K562 (cell line): ENCODE measurements around the gene CCDC92. TPM values are rescaled to one million over a fixed set of nuclear protein-coding genes. Genes with fewer than 3 reads are reported as not detected.

ENCODE experiments used
- ATAC-seq: fragments of 200-7000 bp; cut with Tn5 transposase; 3 replicates; pipeline ENCODE4 v1.9.1; 2020; ENCODE audit warnings: moderate library complexity
- BruUV-seq: library from RNA; stranded (reverse); fragments of 400-500 nt; replicated peaks from 2 replicates; lab custom pipeline; 2021; lab: Mats Ljungman, UMichigan
- CTCF ChIA-PET: fragments of 300-600 bp; formaldehyde crosslinking; extraction: SDS; loops from one replicate; lab custom pipeline; 2021; ENCODE audit warnings: low intra/inter-chr PET ratio; lab: Yijun Ruan, JAX
- POLR2A ChIA-PET: fragments of 300-600, 350-650 bp; sonication (Branson Sonifier 250); formaldehyde crosslinking; extraction: SDS; loops from one replicate; lab custom pipeline; 2021; ENCODE audit warnings: antibody characterized with exemption, inconsistent platforms; lab: Yijun Ruan, JAX
- DNase-seq, 4 experiments: peaks; one replicate each; pipeline versions ENCODE4 v3.0.0 to v3.0.0-alpha.2; 2011 to 2018; ENCODE audit warnings: low spot score in 3 of 4, mixed read lengths in 3 of 4; ENCODE audit errors: extremely low read depth in 1 of 4
- FAIRE-seq: peaks from 2 replicates; lab custom pipeline; 2011; peaks lifted over from hg19 to GRCh38; lab: Jason Lieb, UNC
- H2AFZ ChIP-seq: 2 replicates; pipeline ENCODE4 v1.6.0; 2011; ENCODE audit warnings: low read depth, low read length, control low read depth, inconsistent platforms
- H3K27ac ChIP-seq: fragments of 200-600 bp; 3 replicates; pipeline ENCODE4 v1.8.0; 2011; ENCODE audit warnings: low read depth, mild to moderate bottlenecking, control low read depth, inconsistent platforms, low read length, moderate library complexity, mixed read lengths; ENCODE audit errors: extremely low read depth
- H3K27me3 ChIP-seq, 2 experiments: fragments of 300-600 bp in 1 of 2; 2 replicates in 1 of 2; 3 replicates in 1 of 2; pipeline versions ENCODE4 v1.6.0 to v1.8.0; 2011; ENCODE audit warnings: inconsistent platforms in 2 of 2, low read length in 2 of 2, mild to moderate bottlenecking in 1 of 2, mixed read lengths in 1 of 2, moderate library complexity in 1 of 2; ENCODE audit not compliant: control insufficient read depth in 2 of 2, insufficient read depth in 2 of 2
- H3K36me3 ChIP-seq: fragments of 300-600 bp; 3 replicates; pipeline ENCODE4 v1.8.0; 2011; ENCODE audit warnings: mild to moderate bottlenecking, low read length, inconsistent platforms; ENCODE audit not compliant: control insufficient read depth, insufficient read depth
- H3K4me1 ChIP-seq, 2 experiments: fragments of 200-600 bp in 1 of 2; replicated peaks in 1 of 2; 2 replicates in 1 of 2; 3 replicates in 1 of 2; pipeline versions ENCODE4 v1.5.1 to v1.8.0; 2011; ENCODE audit warnings: inconsistent platforms in 2 of 2, low read length in 2 of 2, mild to moderate bottlenecking in 1 of 2, mixed read lengths in 1 of 2, moderate library complexity in 1 of 2; ENCODE audit not compliant: control insufficient read depth in 2 of 2, insufficient read depth in 2 of 2
- H3K4me2 ChIP-seq: 2 replicates; pipeline ENCODE4 v1.6.1; 2011; ENCODE audit warnings: low read length, control low read depth, inconsistent platforms, mixed read lengths; ENCODE audit not compliant: insufficient read depth
- H3K4me3 ChIP-seq: fragments of 200-600 bp; sonication (generic), shearing (Covaris generic); 2 replicates; pipeline ENCODE4 v1.5.1; 2016; ENCODE audit warnings: control low read depth, inconsistent platforms
- H3K79me2 ChIP-seq: fragments of 200-600 bp; 3 replicates; pipeline ENCODE4 v1.8.0; 2011; ENCODE audit warnings: low read length, inconsistent platforms; ENCODE audit not compliant: control insufficient read depth, insufficient read depth
- H3K9ac ChIP-seq, 2 experiments: 2 replicates each; pipeline versions ENCODE4 v1.6.0 to v1.6.1; 2011; ENCODE audit warnings: low read depth in 2 of 2, low read length in 2 of 2, control low read depth in 1 of 2, inconsistent platforms in 1 of 2, mild to moderate bottlenecking in 1 of 2, mixed read lengths in 1 of 2; ENCODE audit not compliant: insufficient read depth in 1 of 2
- H3K9me1 ChIP-seq: one replicate; pipeline ENCODE4 v1.6.0; 2011; ENCODE audit warnings: inconsistent platforms, mild to moderate bottlenecking, low read length, moderate library complexity; ENCODE audit not compliant: control insufficient read depth, insufficient read depth
- H3K9me3 ChIP-seq: replicated peaks from 2 replicates; pipeline ENCODE4 v1.5.1; 2011; ENCODE audit warnings: low read depth, low read length, inconsistent platforms; ENCODE audit not compliant: control insufficient read depth, insufficient read depth
- H4K20me1 ChIP-seq: replicated peaks from 2 replicates; pipeline ENCODE4 v1.6.1; 2011; ENCODE audit warnings: low read length, inconsistent platforms, mixed read lengths; ENCODE audit not compliant: control insufficient read depth, insufficient read depth
- ARID3A ChIP-seq: IDR thresholded peaks from 2 replicates; pipeline ENCODE4 v1.6.1; 2012; ENCODE audit warnings: low read depth, low read length, improper control_type of control experiment, borderline replicate concordance
- CBFA2T2 ChIP-seq: fragments of 450-650 bp; conservative IDR thresholded peaks from 2 replicates; pipeline ENCODE4 v1.6.1; 2017; ENCODE audit warnings: mild to moderate bottlenecking
- CHD4 ChIP-seq: fragments of 200-600 bp; sonication (generic); IDR thresholded peaks from 3 replicates; pipeline ENCODE4 v1.6.1; 2012; ENCODE audit warnings: low read depth, mild to moderate bottlenecking, mixed read lengths, low read length, inconsistent platforms; ENCODE audit not compliant: insufficient read depth, insufficient replicate concordance, poor library complexity, severe bottlenecking
- KDM1A ChIP-seq, 2 experiments: fragments of 450-650 bp; IDR thresholded peaks; 2 replicates each; pipeline ENCODE4 v1.6.1; 2016; ENCODE audit warnings: mild to moderate bottlenecking in 2 of 2
- PHTF2 ChIP-seq: fragments of 250-450 bp; sonication (Bioruptor Pico); IDR thresholded peaks from 2 replicates; pipeline ENCODE4 v1.5.0; 2021; ENCODE audit warnings: mild to moderate bottlenecking
- SMC3 ChIP-seq: conservative IDR thresholded peaks from 2 replicates; pipeline ENCODE4 v1.6.1; 2011; ENCODE audit warnings: low read depth, low read length, improper control_type of control experiment; ENCODE audit not compliant: insufficient read depth
- SRSF9 ChIP-seq: fragments of 200-400 bp; formaldehyde crosslinking; IDR thresholded peaks from 2 replicates; pipeline ENCODE4 v1.6.1; 2017; ENCODE audit warnings: low read depth, low read length, borderline replicate concordance
- TEAD2 ChIP-seq: fragments of 450-650 bp; IDR thresholded peaks from 2 replicates; pipeline ENCODE4 v1.6.1; 2016; ENCODE audit warnings: missing genetic modification characterization, control low read depth, missing compliant biosample characterization
- ZNF224 ChIP-seq: sonication (generic); formaldehyde crosslinking; IDR thresholded peaks from 2 replicates; pipeline ENCODE4 v1.8.0; 2022; ENCODE audit warnings: mild to moderate bottlenecking, missing genetic modification reagents
- ZNF316 ChIP-seq: fragments of 450-650 bp; IDR thresholded peaks from 2 replicates; pipeline ENCODE4 v1.6.1; 2016
- ZNF511 ChIP-seq: sonication (generic); formaldehyde crosslinking; IDR thresholded peaks from 2 replicates; pipeline ENCODE4 v1.8.0; 2022; ENCODE audit warnings: mild to moderate bottlenecking, missing genetic modification reagents
- ZNF592 ChIP-seq: fragments of 450-650 bp; IDR thresholded peaks from 2 replicates; pipeline ENCODE4 v1.6.1; 2017; ENCODE audit warnings: antibody characterized with exemption, mild to moderate bottlenecking
- ZNF75A ChIP-seq: fragments of 450-650 bp; formaldehyde crosslinking; IDR thresholded peaks from 2 replicates; pipeline ENCODE4 v1.4.0; 2020; ENCODE audit warnings: mild to moderate bottlenecking
- WGBS: fragments of 100-300 bp; shearing (Covaris generic); methylation state at CpG from one replicate; pipeline ENCODE4 v1.1.6; 2016; ENCODE audit warnings: low coverage, mixed read lengths; ENCODE audit not compliant: insufficient coverage; ENCODE audit errors: missing lambda C conversion rate; 5-methylcytosine and 5-hydroxymethylcytosine counted together
- in situ Hi-C: fragments of 300-500 bp; cut with MboI; formaldehyde crosslinking; loops from 4 replicates; pipeline ENCODE4 v1.15.0; 2018; ENCODE audit warnings: inconsistent platforms, mixed read lengths
- intact Hi-C: fragments of 100-400 bp; cut with micrococcal nuclease; formaldehyde crosslinking; loops from 2 replicates; pipeline ENCODE4 v1.14.2; 2022
- polyA plus RNA-seq, 8 experiments: library from polyadenylated mRNA; depleted of rRNA in 4 of 8; stranded (reverse) in 5 of 8; unstranded in 3 of 8; fragments of >200 nt; fragmentation: Nextera tagmentation in 2 of 8; fragmentation: Illumina TruSeq in 1 of 8; extraction: Ambion mirVana in 2 of 8; extraction: Trizol in 1 of 8; gene quantifications; 2 replicates each; pipeline versions ENCODE4 v1.2.1 to v1.2.3, GENCODE V29; 2011 to 2014; ENCODE audit warnings: inconsistent platforms in 1 of 8, missing spikeins in 1 of 8
- total RNA-seq, 7 experiments: library from RNA; depleted of rRNA in 6 of 7; stranded (reverse); fragments of >200 nt in 6 of 7; fragmentation: Illumina TruSeq in 2 of 7; extraction: Trizol in 2 of 7; gene quantifications; 2 replicates each; pipeline versions ENCODE4 v1.2.1 to v1.2.3, GENCODE V29; 2011 to 2021; ENCODE audit warnings: low replicate concordance in 1 of 7

CCDC92 gene
- total and polyA plus RNA-seq, 9 of the 15 experiments (the other 6 are each of a cell fraction or from before 2014, with no cell fraction given): 0.27 to 5.9 (median 2.1) TPM

GRCh38 chr12:124006846-124007713, 34.4 kb upstream of the CCDC92 start:
- Histone ChIP-seq H3K9ac (peak overlapping the region in 1 of 2 experiments; percentile 43; a peak in 2 of 4 replicates), H3K79me2 (no peaks in the 10 kb centered on the region; the same call in 2 of the 3 replicates), H3K4me3 (no peak overlapping the region), H4K20me1 (peaks cover 12% of the 10 kb centered on the region), H3K9me3 (no peaks in the 10 kb centered on the region), H3K36me3 (peaks cover 45% of the 10 kb centered on the region), H3K4me1 (peaks cover 11 to 16% of the 10 kb centered on the region in 2 experiments; a peak in 4 of 5 replicates), H3K27me3 (no peaks in the 10 kb centered on the region), H2AFZ (no peak overlapping the region), H3K9me1 (no peaks in the 10 kb centered on the region), H3K27ac (no peak overlapping the region), H3K4me2 (peak overlapping the region; percentile 38; the same call in 1 of the 2 replicates)
- intact Hi-C loops (no loop called here), in situ Hi-C loops (no loop called here)
- ChIA-PET CTCF (no interaction called here), POLR2A (interaction anchor here (0.5 to 1.1 kb wide), 6 partner anchors 8 to 178 kb away, joined by 3 to 5 read pairs (median 3); no protein-coding TSS in a partner anchor)
- ATAC-seq: peak; percentile 84
- BruUV-seq: no TSS peak
- no peak for FAIRE-seq
- 45% methylated on average over 14 of the region's 14 CpGs for WGBS
- peak; percentile 36 to 66 (median 55) for DNase-seq
- TF ChIP-seq ZNF224 (CRISPR knock-in tag) (no peak), ARID3A (no peak), CBFA2T2 (peak; percentile 52), TEAD2 (tag) (no peak), ZNF316 (no peak), KDM1A (IDR thresholded peaks at IDR 0.05) (0 out of 4 replicates have a peak, but pooled peaks of 1 of the 2 experiments have one; percentile 14), CHD4 (no peak), ZNF511 (CRISPR knock-in tag) (no peak), SMC3 (no peak), ZNF75A (CRISPR knock-in tag) (no peak), SRSF9 (no peak), PHTF2 (no peak), ZNF592 (no peak)
